MCF 10A (cell line): ENCODE results near the gene MFAP5. TPM values are rescaled to one million over a fixed set of nuclear protein-coding genes. Genes with fewer than 3 reads are reported as not detected.

Source experiments
- BruUV-seq: library from RNA; stranded (reverse); fragments of 400-500 nt; replicated peaks from 2 replicates; lab custom pipeline; 2021; lab: Mats Ljungman, UMichigan
- CTCF ChIA-PET: fragments of 300-600 bp; sonication (Branson Sonifier 250); formaldehyde crosslinking; extraction: SDS; loops from one replicate; lab custom pipeline; 2021; ENCODE audit warnings: antibody characterized with exemption, inconsistent platforms; lab: Yijun Ruan, JAX
- POLR2A ChIA-PET: fragments of 300-600, 350-650 bp; sonication (Branson Sonifier 250); formaldehyde crosslinking; extraction: SDS; loops from one replicate; lab custom pipeline; 2020; ENCODE audit warnings: antibody characterized with exemption, inconsistent platforms; lab: Yijun Ruan, JAX
- DNase-seq: peaks from one replicate; pipeline ENCODE4 v3.0.0-alpha.2; 2018; ENCODE audit not compliant: unreplicated experiment
- H3K27ac Mint-ChIP-seq: one replicate; pipeline ENCODE4 v1.8.0; 2022; ENCODE audit warnings: mild to moderate bottlenecking, low read depth, mixed read lengths; ENCODE audit not compliant: unreplicated experiment
- H3K27me3 Mint-ChIP-seq: one replicate; pipeline ENCODE4 v1.8.0; 2022; ENCODE audit warnings: mixed read lengths; ENCODE audit not compliant: insufficient read depth, unreplicated experiment
- H3K36me3 Mint-ChIP-seq: one replicate; pipeline ENCODE4 v1.8.0; 2022; ENCODE audit warnings: mild to moderate bottlenecking, moderate library complexity, mixed read lengths; ENCODE audit not compliant: insufficient read depth, unreplicated experiment
- H3K4me1 Mint-ChIP-seq: one replicate; pipeline ENCODE4 v1.8.0; 2022; ENCODE audit warnings: mixed read lengths; ENCODE audit not compliant: insufficient read depth, unreplicated experiment
- H3K4me3 Mint-ChIP-seq: one replicate; pipeline ENCODE4 v1.8.0; 2022; ENCODE audit warnings: mild to moderate bottlenecking, moderate library complexity, mixed read lengths; ENCODE audit not compliant: unreplicated experiment
- H3K9me3 Mint-ChIP-seq: one replicate; pipeline ENCODE4 v1.8.0; 2022; ENCODE audit warnings: mixed read lengths; ENCODE audit not compliant: unreplicated experiment
- CTCF ChIP-seq: fragments of 200-600 bp; IDR thresholded peaks from one replicate; pipeline ENCODE4 v1.8.0; 2022; ENCODE audit warnings: antibody characterized with exemption, mild to moderate bottlenecking; ENCODE audit not compliant: unreplicated experiment
- intact Hi-C: fragments of 100-400 bp; cut with micrococcal nuclease; formaldehyde crosslinking; loops from 2 replicates; pipeline ENCODE4 v1.14.1; 2022
- total RNA-seq: library from RNA; stranded (reverse); gene quantifications from 2 replicates; pipeline ENCODE4 v1.2.3, GENCODE V29; 2022

MFAP5 gene
- total RNA-seq, 1 experiment from 2014 or later, result 1.6 TPM

GRCh38 chr12:8603856-8604255 lies 58.8 kb downstream of the MFAP5 start:
- no peaks in the 10 kb centered on the region for H3K9me3 Mint-ChIP-seq
- intact Hi-C loops, result no loop called here
- TF ChIP-seq CTCF, result no peak
- no peak for DNase-seq
- H3K4me3 Mint-ChIP-seq, result no peak overlapping the region
- ChIA-PET CTCF (no interaction called here), POLR2A (no interaction called here)
- peaks cover 41% of the 10 kb centered on the region for H3K27me3 Mint-ChIP-seq
- no peak overlapping the region for H3K27ac Mint-ChIP-seq
- no TSS peak for BruUV-seq
- H3K36me3 Mint-ChIP-seq, result no peaks in the 10 kb centered on the region
- H3K4me1 Mint-ChIP-seq, result peaks cover 2% of the 10 kb centered on the region

GRCh38 chr12:8603286-8603685 lies 59.3 kb downstream of the MFAP5 start:
- no peaks in the 10 kb centered on the region for H3K9me3 Mint-ChIP-seq
- no peak for DNase-seq
- intact Hi-C loops, result no loop called here
- ChIA-PET POLR2A (no interaction called here), CTCF (interaction anchor here (0.7 kb wide), 1 partner anchor 59 kb away, joined by 3 read pairs; no protein-coding TSS in a partner anchor)
- H3K27ac Mint-ChIP-seq, result no peak overlapping the region
- no peak for TF ChIP-seq CTCF
- H3K4me3 Mint-ChIP-seq, result no peak overlapping the region
- BruUV-seq, result no TSS peak
- peaks cover 41% of the 10 kb centered on the region for H3K27me3 Mint-ChIP-seq
- H3K4me1 Mint-ChIP-seq, result no peaks in the 10 kb centered on the region
- H3K36me3 Mint-ChIP-seq, result no peaks in the 10 kb centered on the region

GRCh38 chr12:8596561-8596960 lies 66.1 kb downstream of the MFAP5 start:
- Mint-ChIP-seq H3K36me3 (no peaks in the 10 kb centered on the region), H3K4me3 (no peak overlapping the region), H3K27ac (no peak overlapping the region), H3K4me1 (no peaks in the 10 kb centered on the region), H3K27me3 (no peaks in the 10 kb centered on the region), H3K9me3 (no peaks in the 10 kb centered on the region)
- CTCF ChIA-PET, result interaction anchor here (2.2 kb wide), 2 partner anchors 12 to 52 kb away, joined by 7 to 9 read pairs; no protein-coding TSS in a partner anchor
- POLR2A ChIA-PET, result no interaction called here
- no peak for DNase-seq
- intact Hi-C loops, result no loop called here
- no TSS peak for BruUV-seq
- no peak for TF ChIP-seq CTCF

Other genes with a start within 250 kb of the MFAP5 start
- not detected in 2 replicates for gene CLEC6A, start 206.9 kb downstream of the MFAP5 start, total RNA-seq
- gene CLEC4D, start 149.3 kb downstream of the MFAP5 start, total RNA-seq, result not detected in 2 replicates
- not detected in 2 replicates for gene CLEC4E, start 121.9 kb downstream of the MFAP5 start, total RNA-seq
- gene AICDA, start 50.0 kb downstream of the MFAP5 start, total RNA-seq, result not detected in 2 replicates
- 32.7 and 34.4 TPM in 2 replicates for gene RIMKLB, start 35.2 kb upstream of the MFAP5 start, total RNA-seq
- gene A2ML1, start 159.8 kb upstream of the MFAP5 start, total RNA-seq, result not detected in 2 replicates